GM23338 (cell line): ENCODE measurements around the gene C11orf21. TPM values are rescaled to one million over a fixed set of nuclear protein-coding genes. Genes with fewer than 3 reads are reported as not detected.
"Not testable (repeated sequence)": the region's sequence is repeated elsewhere in the genome, so short reads cannot be mapped to it uniquely, and the experiment has no call there.

ENCODE experiments used
- ATAC-seq: fragments of 200-7000 bp; cut with Tn5 transposase; 3 replicates; pipeline ENCODE4 v1.9.1; 2020
- DNase-seq: peaks from one replicate; pipeline ENCODE4 v3.0.0-alpha.2; 2015; ENCODE audit warnings: low spot score
- H2AFZ ChIP-seq: fragments of 200-600 bp; sonication (generic); 2 replicates; pipeline ENCODE4 v1.8.0; 2016; ENCODE audit warnings: antibody characterized with exemption, mild to moderate bottlenecking, moderate library complexity
- H3F3A ChIP-seq: fragments of 200-600 bp; sonication (generic); replicated peaks from 2 replicates; pipeline ENCODE4 v1.8.0; 2017; ENCODE audit warnings: antibody characterized with exemption, mixed run types, low read depth
- H3K27ac ChIP-seq: fragments of 200-600 bp; sonication (generic); 2 replicates; pipeline ENCODE4 v1.6.1; 2016; ENCODE audit warnings: low read depth
- H3K27me3 ChIP-seq: fragments of 200-600 bp; sonication (generic); 2 replicates; pipeline ENCODE4 v1.8.0; 2016; ENCODE audit warnings: mild to moderate bottlenecking, mixed run types, moderate library complexity; ENCODE audit not compliant: insufficient read depth
- H3K36me3 ChIP-seq: fragments of 200-600 bp; sonication (generic); 2 replicates; pipeline ENCODE4 v1.8.0; 2016; ENCODE audit warnings: mild to moderate bottlenecking; ENCODE audit not compliant: insufficient read depth
- H3K4me1 ChIP-seq: fragments of 200-600 bp; sonication (generic); 2 replicates; pipeline ENCODE4 v1.8.0; 2016; ENCODE audit warnings: mild to moderate bottlenecking, moderate library complexity; ENCODE audit not compliant: insufficient read depth
- H3K4me2 ChIP-seq: fragments of 200-600 bp; sonication (generic); 2 replicates; pipeline ENCODE4 v1.7.1; 2017; ENCODE audit warnings: mixed run types
- H3K4me3 ChIP-seq: fragments of 200-600 bp; sonication (generic); 2 replicates; pipeline ENCODE4 v1.6.1; 2016; ENCODE audit warnings: mixed run types
- H3K79me2 ChIP-seq: fragments of 200-600 bp; sonication (generic); replicated peaks from 2 replicates; pipeline ENCODE4 v1.8.0; 2017; ENCODE audit warnings: mild to moderate bottlenecking; ENCODE audit not compliant: insufficient read depth
- H3K9me2 ChIP-seq: fragments of 200-600 bp; sonication (generic); 2 replicates; pipeline ENCODE4 v1.8.0; 2017; ENCODE audit not compliant: insufficient read depth
- H4K20me1 ChIP-seq: fragments of 200-600 bp; sonication (generic); replicated peaks from 2 replicates; pipeline ENCODE4 v1.8.0; 2017; ENCODE audit warnings: mild to moderate bottlenecking; ENCODE audit not compliant: insufficient read depth
- H3K27ac Mint-ChIP-seq: 2 replicates; pipeline ENCODE4 v1.8.0; 2020; ENCODE audit warnings: inconsistent platforms, mild to moderate bottlenecking, moderate library complexity, mixed read lengths
- H3K27me3 Mint-ChIP-seq: 3 replicates; pipeline ENCODE4 v1.8.0; 2022; ENCODE audit warnings: low read depth, mild to moderate bottlenecking, moderate library complexity, mixed read lengths, inconsistent platforms; ENCODE audit not compliant: insufficient read depth, poor library complexity
- H3K36me3 Mint-ChIP-seq: 3 replicates; pipeline ENCODE4 v1.8.0; 2021; ENCODE audit warnings: low read depth, mild to moderate bottlenecking, inconsistent platforms, moderate library complexity, mixed read lengths
- H3K4me1 Mint-ChIP-seq: 3 replicates; pipeline ENCODE4 v1.8.0; 2020; ENCODE audit warnings: mild to moderate bottlenecking, inconsistent platforms, mixed read lengths
- H3K4me3 Mint-ChIP-seq: 3 replicates; pipeline ENCODE4 v1.8.0; 2021; ENCODE audit warnings: moderate library complexity, mild to moderate bottlenecking, inconsistent platforms, mixed read lengths
- H3K9me3 Mint-ChIP-seq: 3 replicates; pipeline ENCODE4 v1.8.0; 2020; ENCODE audit warnings: moderate library complexity, mild to moderate bottlenecking, inconsistent platforms, mixed read lengths
- EZH2 ChIP-seq: fragments of 200-600 bp; sonication (generic); IDR thresholded peaks from one replicate; pipeline ENCODE4 v1.8.0; 2017; ENCODE audit warnings: antibody characterized with exemption, mild to moderate bottlenecking, low read depth; ENCODE audit not compliant: unreplicated experiment
- JUNB ChIP-seq: IDR thresholded peaks from one replicate; pipeline ENCODE4 v1.6.1; 2016; ENCODE audit warnings: antibody characterized with exemption; ENCODE audit not compliant: unreplicated experiment
- NANOG ChIP-seq: IDR thresholded peaks from 2 replicates; pipeline ENCODE4 v1.6.1; 2016; ENCODE audit warnings: antibody characterized with exemption, borderline replicate concordance
- POLR2AphosphoS5 ChIP-seq: IDR thresholded peaks from 2 replicates; pipeline ENCODE4 v1.6.1; 2016; ENCODE audit warnings: antibody characterized with exemption, low read depth
- STAT1 ChIP-seq: IDR thresholded peaks from one replicate; pipeline ENCODE4 v1.6.1; 2016; ENCODE audit warnings: antibody characterized with exemption; ENCODE audit not compliant: unreplicated experiment
- ZNF331 ChIP-seq: fragments of 250-450 bp; sonication (Bioruptor Pico); IDR thresholded peaks from 2 replicates; pipeline ENCODE4 v1.5.0; 2020; ENCODE audit warnings: low read depth, mild to moderate bottlenecking, moderate library complexity
- polyA plus RNA-seq: library from polyadenylated mRNA; unstranded; fragments of >200 nt; fragmentation: Nextera tagmentation; extraction: Ambion mirVana; gene quantifications from 2 replicates; pipeline ENCODE4 v1.2.1, GENCODE V29; 2016
- total RNA-seq: library from RNA; depleted of rRNA; stranded (reverse); fragments of >200 nt; shearing (Covaris generic); gene quantifications from 2 replicates; pipeline ENCODE4 v1.2.3, GENCODE V29; 2014
- TF ChIP-seq, protein P1 (sequence below): IDR thresholded peaks from one replicate; pipeline ENCODE4 v1.6.1; 2018; ENCODE audit warnings: antibody characterized with exemption; ENCODE audit not compliant: unreplicated experiment
- TF ChIP-seq, protein P2 (sequence below): IDR thresholded peaks from 2 replicates; pipeline ENCODE4 v1.6.1; 2016; ENCODE audit warnings: antibody characterized with exemption

C11orf21 gene
- total and polyA plus RNA-seq, 2 experiments from 2014 or later = not detected

DNA sequence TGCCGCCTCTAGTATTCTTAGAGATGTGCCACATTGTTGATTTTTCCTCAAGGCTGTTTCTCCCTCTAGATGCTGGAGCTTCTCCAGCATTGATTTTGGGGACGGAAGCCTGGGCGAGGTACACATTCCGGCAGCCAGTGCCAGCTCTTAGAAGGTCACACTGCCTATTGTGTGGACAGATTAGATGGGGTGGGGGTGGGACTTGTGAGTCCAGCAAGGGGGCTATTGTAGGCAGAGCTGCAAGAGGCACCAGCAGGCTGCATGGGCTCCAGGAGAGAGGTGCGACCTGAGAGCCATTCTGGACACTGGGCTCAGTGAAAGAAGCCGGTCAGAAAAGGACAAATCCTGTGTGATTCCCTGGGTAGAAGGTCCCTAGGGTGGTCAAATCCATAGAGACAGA lies 12.4 kb downstream of the C11orf21 start (continued):
- TF ChIP-seq, protein P1, sequence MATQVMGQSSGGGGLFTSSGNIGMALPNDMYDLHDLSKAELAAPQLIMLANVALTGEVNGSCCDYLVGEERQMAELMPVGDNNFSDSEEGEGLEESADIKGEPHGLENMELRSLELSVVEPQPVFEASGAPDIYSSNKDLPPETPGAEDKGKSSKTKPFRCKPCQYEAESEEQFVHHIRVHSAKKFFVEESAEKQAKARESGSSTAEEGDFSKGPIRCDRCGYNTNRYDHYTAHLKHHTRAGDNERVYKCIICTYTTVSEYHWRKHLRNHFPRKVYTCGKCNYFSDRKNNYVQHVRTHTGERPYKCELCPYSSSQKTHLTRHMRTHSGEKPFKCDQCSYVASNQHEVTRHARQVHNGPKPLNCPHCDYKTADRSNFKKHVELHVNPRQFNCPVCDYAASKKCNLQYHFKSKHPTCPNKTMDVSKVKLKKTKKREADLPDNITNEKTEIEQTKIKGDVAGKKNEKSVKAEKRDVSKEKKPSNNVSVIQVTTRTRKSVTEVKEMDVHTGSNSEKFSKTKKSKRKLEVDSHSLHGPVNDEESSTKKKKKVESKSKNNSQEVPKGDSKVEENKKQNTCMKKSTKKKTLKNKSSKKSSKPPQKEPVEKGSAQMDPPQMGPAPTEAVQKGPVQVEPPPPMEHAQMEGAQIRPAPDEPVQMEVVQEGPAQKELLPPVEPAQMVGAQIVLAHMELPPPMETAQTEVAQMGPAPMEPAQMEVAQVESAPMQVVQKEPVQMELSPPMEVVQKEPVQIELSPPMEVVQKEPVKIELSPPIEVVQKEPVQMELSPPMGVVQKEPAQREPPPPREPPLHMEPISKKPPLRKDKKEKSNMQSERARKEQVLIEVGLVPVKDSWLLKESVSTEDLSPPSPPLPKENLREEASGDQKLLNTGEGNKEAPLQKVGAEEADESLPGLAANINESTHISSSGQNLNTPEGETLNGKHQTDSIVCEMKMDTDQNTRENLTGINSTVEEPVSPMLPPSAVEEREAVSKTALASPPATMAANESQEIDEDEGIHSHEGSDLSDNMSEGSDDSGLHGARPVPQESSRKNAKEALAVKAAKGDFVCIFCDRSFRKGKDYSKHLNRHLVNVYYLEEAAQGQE = no peak
- TF ChIP-seq ZNF331 (CRISPR knock-in tag) (no peak), JUNB (no peak), STAT1 (no peak), EZH2 (no peak), NANOG (no peak), POLR2AphosphoS5 (no peak)
- TF ChIP-seq, protein P2, sequence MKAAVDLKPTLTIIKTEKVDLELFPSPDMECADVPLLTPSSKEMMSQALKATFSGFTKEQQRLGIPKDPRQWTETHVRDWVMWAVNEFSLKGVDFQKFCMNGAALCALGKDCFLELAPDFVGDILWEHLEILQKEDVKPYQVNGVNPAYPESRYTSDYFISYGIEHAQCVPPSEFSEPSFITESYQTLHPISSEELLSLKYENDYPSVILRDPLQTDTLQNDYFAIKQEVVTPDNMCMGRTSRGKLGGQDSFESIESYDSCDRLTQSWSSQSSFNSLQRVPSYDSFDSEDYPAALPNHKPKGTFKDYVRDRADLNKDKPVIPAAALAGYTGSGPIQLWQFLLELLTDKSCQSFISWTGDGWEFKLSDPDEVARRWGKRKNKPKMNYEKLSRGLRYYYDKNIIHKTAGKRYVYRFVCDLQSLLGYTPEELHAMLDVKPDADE = no peak

DNA sequence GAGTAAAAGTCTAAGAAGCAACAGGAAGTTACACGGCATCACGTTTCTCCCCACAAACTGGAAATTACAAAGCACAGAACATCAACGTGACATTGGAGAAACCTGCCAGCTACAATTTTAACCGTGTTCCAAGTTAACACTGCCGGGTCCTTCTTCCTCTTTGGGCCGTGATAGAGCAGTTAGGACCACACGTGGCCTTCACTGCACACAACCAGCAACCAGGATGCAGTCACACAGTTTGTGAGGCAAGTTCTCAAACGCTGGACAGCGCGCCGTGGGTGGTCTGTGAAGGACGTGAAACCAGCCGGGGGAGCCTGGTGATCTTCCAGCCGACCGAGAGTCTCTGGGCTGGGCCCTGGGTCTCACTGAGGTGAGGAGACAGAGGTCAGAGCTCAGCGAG lies 14.6 kb downstream of the C11orf21 start:
- no peak overlapping the region for H3K4me3 ChIP-seq
- Mint-ChIP-seq H3K9me3 (no peaks in the 10 kb centered on the region), H3K36me3 (no peaks in the 10 kb centered on the region), H3K4me3 (no peak overlapping the region), H3K27me3 (peaks cover 22% of the 10 kb centered on the region), H3K4me1 (peaks cover 9% of the 10 kb centered on the region), H3K27ac (no peak overlapping the region)
- H3K4me2 ChIP-seq = no peak overlapping the region
- no peaks in the 10 kb centered on the region for H3F3A ChIP-seq
- DNase-seq = no peak
- no peaks in the 10 kb centered on the region for H4K20me1 ChIP-seq
- H3K27me3 ChIP-seq = no peaks in the 10 kb centered on the region
- H3K4me1 ChIP-seq = no peaks in the 10 kb centered on the region
- ATAC-seq = no peak
- H3K79me2 ChIP-seq = no peaks in the 10 kb centered on the region
- no peak overlapping the region for H3K27ac ChIP-seq
- no peak overlapping the region for H2AFZ ChIP-seq
- H3K36me3 ChIP-seq = no peaks in the 10 kb centered on the region
- H3K9me2 ChIP-seq = no peaks in the 10 kb centered on the region
- TF ChIP-seq, protein P1 = no peak
- TF ChIP-seq NANOG = no peak
- no peak for TF ChIP-seq STAT1

DNA sequence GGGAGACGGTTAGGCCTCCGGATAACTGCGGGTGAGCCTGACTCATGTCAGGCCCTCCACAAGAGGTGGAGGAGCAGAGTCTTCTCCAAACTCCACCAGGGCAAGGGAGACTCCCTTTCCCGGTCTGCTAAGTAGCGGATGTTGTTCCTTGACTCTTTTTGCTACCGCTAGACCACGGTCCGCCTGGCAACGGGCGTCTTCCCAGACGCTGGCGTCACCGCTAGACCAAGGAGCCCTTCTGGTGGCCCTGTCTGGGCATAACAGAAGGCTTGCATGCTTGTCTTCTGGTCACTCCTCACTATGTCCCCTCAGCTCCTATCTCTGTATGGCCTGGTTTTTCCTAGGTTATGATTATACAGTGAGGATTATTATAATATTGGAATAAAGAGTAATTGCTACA lies 15.4 kb downstream of the C11orf21 start:
- not testable (repeated sequence) for H3K4me1 ChIP-seq, H3K9me2 ChIP-seq, H3K4me3 Mint-ChIP-seq, ATAC-seq, H3K4me1 Mint-ChIP-seq, H3K4me3 ChIP-seq, H4K20me1 ChIP-seq, H3K9me3 Mint-ChIP-seq, H3F3A ChIP-seq, H3K27ac ChIP-seq, H2AFZ ChIP-seq, H3K36me3 ChIP-seq, H3K27me3 ChIP-seq, H3K4me2 ChIP-seq, H3K27ac Mint-ChIP-seq, DNase-seq, H3K36me3 Mint-ChIP-seq, H3K79me2 ChIP-seq
- peaks cover 22% of the 10 kb centered on the region for H3K27me3 Mint-ChIP-seq
